Measurements from ENCODE around the gene HLF.

HLF gene

GRCh38 chr17:55264278-55264644, 499 bp upstream of the HLF start:
- H3K27ac ChIP-seq: no peak overlapping the region
- TF ChIP-seq, protein P1, sequence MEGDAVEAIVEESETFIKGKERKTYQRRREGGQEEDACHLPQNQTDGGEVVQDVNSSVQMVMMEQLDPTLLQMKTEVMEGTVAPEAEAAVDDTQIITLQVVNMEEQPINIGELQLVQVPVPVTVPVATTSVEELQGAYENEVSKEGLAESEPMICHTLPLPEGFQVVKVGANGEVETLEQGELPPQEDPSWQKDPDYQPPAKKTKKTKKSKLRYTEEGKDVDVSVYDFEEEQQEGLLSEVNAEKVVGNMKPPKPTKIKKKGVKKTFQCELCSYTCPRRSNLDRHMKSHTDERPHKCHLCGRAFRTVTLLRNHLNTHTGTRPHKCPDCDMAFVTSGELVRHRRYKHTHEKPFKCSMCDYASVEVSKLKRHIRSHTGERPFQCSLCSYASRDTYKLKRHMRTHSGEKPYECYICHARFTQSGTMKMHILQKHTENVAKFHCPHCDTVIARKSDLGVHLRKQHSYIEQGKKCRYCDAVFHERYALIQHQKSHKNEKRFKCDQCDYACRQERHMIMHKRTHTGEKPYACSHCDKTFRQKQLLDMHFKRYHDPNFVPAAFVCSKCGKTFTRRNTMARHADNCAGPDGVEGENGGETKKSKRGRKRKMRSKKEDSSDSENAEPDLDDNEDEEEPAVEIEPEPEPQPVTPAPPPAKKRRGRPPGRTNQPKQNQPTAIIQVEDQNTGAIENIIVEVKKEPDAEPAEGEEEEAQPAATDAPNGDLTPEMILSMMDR (conservative IDR thresholded peaks at IDR 0.05): no peak

- TF ChIP-seq, protein P1 (conservative IDR thresholded peaks at IDR 0.05): no peak
- H3K27ac ChIP-seq: no peak overlapping the region
Measured at GRCh38 chr17:55265311-55266021, 706 bp downstream of the HLF start.

DNA sequence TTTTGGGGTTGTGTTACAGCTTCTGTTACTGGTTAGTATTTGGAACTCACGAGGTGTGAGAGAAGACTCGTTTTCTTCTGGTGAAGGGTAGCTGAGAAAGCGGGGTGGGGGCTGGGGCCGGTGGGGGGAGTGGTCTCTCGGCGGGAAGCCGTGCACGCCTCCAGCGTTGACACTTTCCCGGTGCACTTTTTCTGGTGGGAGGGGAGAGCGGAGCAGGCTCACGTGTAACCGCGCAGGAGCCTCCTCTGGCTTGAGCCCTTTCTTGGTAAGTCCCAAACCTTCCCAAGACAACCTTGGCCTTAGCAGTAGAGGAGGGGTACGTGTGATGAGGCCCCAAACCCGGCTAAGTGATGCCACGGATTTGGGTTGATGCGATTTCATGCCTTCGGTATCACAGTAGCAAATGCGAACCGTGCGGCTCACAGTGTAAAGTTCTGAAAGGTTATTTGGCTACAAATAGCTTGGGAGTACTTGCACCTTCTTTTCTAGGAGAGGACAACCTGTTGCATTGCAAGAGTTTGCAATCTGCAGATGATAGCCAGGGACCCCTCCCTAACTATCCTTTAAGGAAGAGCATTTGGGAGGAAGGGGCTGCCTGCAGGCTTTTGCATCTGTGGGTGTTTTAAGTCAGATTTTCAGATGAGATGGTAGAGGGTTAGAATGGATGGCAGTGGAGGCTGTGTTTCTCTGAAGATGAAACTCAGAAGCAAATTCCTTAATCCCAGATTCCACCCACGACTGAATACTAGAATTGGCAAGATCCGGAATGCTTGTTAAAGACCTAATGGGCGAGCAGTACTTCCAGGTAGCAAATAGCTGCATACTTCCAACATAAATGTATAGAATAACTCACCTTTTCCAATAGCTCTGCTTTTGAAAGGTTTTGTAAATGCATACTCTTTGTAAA, 1.5 kb downstream of the HLF start:
- TF ChIP-seq, protein P1 (conservative IDR thresholded peaks at IDR 0.05): no peak
- no peak overlapping the region for H3K27ac ChIP-seq

DNA sequence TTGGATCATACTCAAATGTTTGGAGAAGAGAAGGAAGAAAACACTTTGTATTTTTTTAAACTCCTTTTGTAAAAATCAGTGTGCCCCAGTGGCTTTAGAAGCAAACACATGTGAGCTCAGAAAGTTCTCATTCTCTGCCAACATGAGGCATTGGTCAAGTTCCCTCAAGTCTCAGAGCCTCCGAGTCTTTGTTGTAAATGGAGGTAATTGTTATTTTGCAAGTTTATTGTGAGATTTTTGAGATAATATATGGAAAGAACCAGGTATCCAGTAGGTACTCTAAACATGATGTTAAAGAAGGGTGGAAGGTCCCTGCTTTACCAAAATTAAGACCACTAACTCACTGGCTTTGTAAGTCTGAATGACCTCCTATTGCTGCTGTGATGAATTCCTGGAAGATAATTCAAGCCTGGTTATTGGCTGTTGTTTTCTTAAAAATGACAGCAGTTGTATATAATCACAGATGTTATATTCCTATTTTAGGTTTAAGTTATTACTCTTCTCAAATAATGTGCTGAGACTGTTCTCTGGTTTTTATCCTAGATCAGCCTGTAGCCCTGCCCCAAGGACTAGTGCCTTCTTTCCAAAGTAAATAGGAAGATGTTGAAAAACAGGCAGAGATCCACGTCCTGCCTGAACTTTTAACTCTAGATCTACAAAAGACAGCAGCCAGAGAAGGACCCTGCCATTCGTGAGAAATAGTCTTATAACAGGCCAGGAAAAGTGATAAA, 2.4 kb downstream of the HLF start:
- TF ChIP-seq, protein P1 (conservative IDR thresholded peaks at IDR 0.05): no peak
- H3K27ac ChIP-seq: no peak overlapping the region

- no peak overlapping the region for H3K27ac ChIP-seq
- TF ChIP-seq, protein P1 (conservative IDR thresholded peaks at IDR 0.05): no peak
Measured at GRCh38 chr17:55267777-55268648, 3.3 kb downstream of the HLF start.

DNA sequence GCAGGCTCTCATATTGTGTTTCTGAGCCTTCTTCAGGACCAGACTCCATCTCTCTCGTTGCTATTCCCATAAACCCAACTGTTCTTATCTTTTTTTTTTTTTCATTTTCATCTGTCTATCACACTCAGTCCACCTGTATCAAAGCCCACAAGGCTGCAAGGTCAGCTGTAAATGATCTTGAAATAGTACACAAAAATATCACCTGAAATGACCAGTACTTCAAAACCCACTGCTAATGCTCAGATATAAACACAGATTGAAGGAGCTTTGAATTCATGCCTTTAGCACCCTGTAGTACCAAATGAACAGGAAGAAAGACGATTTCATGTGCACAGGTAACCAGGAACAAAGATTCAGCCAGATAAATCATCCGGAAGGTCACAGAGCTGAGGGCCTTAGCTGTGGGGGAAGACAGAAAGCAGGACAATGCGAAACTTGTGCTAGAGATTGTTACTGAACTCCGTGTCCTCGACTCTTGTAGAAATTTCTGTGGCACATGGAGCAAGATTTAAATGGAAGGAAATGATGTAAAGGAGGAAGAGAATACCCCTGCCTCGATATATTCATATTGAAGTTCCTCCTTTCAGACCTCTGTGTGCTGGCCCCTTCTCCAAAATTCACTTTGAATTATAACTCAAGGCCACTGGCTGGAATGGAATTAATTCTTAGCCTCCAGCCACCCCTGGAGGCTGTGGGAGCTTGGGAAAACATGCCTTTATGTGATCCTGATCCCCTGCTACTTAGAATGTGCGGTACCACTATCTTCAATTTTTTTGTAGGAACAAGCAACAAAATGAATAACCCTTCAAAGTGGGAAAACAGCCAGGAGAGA, 4.1 kb downstream of the HLF start:
- TF ChIP-seq, protein P1 (conservative IDR thresholded peaks at IDR 0.05): no peak
- H3K27ac ChIP-seq: no peak overlapping the region
